NCI-H1105 (cell line): Measurements from ENCODE around the gene PNPLA7.
"Not testable (repeated sequence)": the region's sequence is repeated elsewhere in the genome, so short reads cannot be mapped to it uniquely, and the experiment has no call there.

Experiments
- DNase-seq: peaks from one replicate; lab custom pipeline; 2025; lab: John Stamatoyannopoulos, UW

Gene PNPLA7

GRCh38 chr9:137417161-137418021, 132.8 kb downstream of the PNPLA7 start:
- no peak for DNase-seq

GRCh38 chr9:137416563-137417151, 133.5 kb downstream of the PNPLA7 start:
- no peak for DNase-seq

- DNase-seq, result no peak
These were observed 134.1 kb downstream of the PNPLA7 start for GRCh38 chr9:137416006-137416562.

- no peak for DNase-seq
These were observed 134.8 kb downstream of the PNPLA7 start for GRCh38 chr9:137415451-137415850.

- no peak for DNase-seq
These were observed 137.8 kb downstream of the PNPLA7 start for GRCh38 chr9:137412431-137412830.

GRCh38 chr9:137411645-137412380, 138.4 kb downstream of the PNPLA7 start:
- DNase-seq, result no peak

GRCh38 chr9:137411260-137411644, 138.9 kb downstream of the PNPLA7 start:
- DNase-seq, result no peak

- DNase-seq, result no peak
These were observed 139.3 kb downstream of the PNPLA7 start for GRCh38 chr9:137410891-137411249.

GRCh38 chr9:137410236-137410890, 139.8 kb downstream of the PNPLA7 start:
- DNase-seq, result not testable (repeated sequence)
